NCI-H748 (cell line): ENCODE data around the gene TMEM203.
"Not testable (repeated sequence)": the region's sequence is repeated elsewhere in the genome, so short reads cannot be mapped to it uniquely, and the experiment has no call there.

ENCODE experiments used
- DNase-seq: peaks from one replicate; lab custom pipeline; 2025; ENCODE audit not compliant: unreplicated experiment; lab: John Stamatoyannopoulos, UW

Gene TMEM203

DNA sequence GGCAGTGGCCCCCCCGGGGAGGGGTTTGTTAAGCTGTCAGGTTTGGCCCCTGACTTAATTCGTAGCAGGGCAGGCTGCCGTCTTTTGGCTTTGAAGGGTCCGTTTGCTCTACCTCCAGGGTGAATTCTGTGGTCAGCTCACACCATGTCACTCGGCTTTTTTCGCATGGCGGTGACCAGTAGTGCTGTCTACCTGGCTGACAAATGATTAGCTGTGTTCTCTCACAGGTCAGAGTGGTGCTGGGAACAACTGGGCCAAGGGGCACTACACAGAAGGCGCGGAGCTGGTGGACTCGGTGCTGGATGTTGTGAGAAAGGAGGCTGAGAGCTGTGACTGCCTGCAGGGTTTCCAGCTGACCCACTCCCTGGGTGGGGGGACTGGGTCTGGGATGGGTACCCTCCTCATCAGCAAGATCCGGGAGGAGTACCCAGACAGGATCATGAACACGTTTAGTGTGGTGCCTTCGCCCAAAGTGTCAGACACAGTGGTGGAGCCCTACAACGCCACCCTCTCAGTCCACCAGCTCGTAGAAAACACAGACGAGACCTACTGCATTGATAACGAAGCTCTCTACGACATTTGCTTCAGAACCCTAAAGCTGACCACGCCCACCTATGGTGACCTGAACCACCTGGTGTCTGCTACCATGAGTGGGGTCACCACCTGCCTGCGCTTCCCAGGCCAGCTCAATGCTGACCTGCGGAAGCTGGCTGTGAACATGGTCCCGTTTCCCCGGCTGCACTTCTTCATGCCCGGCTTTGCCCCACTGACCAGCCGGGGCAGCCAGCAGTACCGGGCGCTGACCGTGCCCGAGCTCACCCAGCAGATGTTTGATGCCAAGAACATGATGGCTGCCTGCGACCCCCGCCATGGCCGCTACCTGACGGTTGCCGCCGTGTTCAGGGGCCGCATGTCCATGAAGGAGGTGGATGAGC is 37.1 kb upstream of the TMEM203 start:
- no peak for DNase-seq

DNA sequence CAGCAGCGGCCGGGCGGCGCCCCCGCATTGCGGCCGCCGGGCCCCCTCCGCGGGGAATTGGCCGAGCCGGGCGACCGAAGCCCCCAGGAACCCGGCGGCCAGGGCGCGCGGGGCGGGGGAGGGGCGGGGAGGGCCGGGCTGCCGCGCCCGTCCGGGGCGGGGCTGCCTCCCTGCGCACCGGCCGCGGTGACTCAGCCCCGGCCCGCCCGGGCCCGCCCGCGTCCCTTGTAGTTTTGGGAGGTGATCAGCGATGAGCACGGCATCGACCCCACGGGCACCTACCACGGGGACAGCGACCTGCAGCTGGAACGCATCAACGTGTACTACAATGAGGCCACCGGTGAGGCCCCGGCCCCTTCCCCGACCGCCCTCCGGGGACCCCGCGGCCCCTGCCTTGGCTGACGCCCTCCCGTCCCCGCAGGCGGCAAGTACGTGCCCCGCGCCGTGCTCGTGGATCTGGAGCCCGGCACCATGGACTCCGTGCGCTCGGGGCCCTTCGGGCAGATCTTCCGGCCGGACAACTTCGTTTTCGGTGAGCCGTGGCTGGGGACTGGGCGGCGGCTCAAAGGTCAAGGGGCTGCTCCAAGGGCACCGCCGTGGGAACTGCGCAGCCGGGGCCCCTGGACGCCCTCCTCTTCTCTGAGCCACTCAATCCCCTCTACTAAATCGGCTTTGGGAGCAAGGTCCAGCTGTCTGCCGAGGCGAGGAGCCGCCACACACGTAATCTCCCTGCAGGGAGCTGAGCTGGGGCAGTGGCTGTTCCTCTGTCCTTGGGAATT is 36.2 kb upstream of the TMEM203 start:
- peak; percentile 58 for DNase-seq

DNA sequence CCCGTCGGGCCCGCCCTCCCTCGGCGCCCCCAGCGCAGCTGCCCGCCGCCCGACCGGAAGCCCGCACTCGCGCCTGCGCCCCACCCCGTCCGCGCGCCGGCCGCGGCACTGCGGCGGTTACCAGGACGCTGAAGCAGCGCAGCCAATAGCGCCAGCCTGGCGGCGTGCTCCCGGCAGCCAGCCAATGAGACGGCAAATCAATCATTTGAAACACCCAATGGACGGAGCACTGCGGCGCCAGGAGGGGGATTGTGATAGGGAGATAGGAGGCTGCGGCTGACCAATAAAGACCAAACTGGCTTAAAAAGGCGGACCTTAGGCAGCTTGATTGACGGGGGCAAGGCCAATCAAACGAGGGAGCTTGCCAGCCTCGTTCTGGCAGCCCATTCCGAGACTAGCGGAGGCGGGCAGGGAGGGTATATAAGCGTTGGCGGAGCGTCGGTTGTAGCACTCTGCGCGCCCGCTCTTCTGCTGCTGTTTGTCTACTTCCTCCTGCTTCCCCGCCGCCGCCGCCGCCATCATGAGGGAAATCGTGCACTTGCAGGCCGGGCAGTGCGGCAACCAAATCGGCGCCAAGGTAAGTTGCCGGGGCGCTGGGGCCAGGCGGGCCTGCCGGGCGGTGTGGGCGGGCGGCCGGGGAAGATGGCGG is 35.5 kb upstream of the TMEM203 start, which contains the start of gene TUBB4B:
Gene TUBB4B, plus strand, starts transcription at position 447 of the 649 bp plus-strand sequence. Its CDS starts 74 bp downstream, at position 521.
- DNase-seq, result peak; percentile 100

DNA sequence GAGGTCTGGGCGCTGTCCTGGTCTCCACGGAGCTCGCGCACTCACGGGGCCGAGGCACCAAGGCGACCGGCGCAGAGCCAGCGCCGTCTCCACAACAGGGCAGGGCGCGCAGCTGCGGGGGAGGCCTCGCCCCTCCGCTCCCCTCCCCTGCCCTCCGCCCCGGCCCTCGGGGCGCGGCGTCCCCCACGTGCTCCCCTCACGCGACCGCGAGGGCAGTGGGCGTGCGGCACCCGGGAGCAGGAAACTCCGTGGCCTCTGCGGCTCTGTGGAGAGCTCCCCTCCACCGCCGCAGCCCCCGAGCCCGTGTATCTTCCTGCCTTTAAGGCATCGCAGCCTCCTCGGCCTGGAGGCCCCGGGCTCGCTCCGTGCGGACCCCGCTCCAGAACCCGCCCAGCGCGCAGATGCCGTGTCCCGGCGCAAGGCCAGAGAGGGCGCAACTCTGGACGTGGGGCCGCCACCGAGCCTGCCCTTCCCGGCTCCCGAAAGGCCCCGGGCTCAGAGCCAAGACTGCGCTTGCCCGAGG is 34.9 kb upstream of the TMEM203 start:
- DNase-seq, result peak; percentile 86

GRCh38 chr9:137239541-137240200 is 34.2 kb upstream of the TMEM203 start:
- DNase-seq, result not testable (repeated sequence)

DNA sequence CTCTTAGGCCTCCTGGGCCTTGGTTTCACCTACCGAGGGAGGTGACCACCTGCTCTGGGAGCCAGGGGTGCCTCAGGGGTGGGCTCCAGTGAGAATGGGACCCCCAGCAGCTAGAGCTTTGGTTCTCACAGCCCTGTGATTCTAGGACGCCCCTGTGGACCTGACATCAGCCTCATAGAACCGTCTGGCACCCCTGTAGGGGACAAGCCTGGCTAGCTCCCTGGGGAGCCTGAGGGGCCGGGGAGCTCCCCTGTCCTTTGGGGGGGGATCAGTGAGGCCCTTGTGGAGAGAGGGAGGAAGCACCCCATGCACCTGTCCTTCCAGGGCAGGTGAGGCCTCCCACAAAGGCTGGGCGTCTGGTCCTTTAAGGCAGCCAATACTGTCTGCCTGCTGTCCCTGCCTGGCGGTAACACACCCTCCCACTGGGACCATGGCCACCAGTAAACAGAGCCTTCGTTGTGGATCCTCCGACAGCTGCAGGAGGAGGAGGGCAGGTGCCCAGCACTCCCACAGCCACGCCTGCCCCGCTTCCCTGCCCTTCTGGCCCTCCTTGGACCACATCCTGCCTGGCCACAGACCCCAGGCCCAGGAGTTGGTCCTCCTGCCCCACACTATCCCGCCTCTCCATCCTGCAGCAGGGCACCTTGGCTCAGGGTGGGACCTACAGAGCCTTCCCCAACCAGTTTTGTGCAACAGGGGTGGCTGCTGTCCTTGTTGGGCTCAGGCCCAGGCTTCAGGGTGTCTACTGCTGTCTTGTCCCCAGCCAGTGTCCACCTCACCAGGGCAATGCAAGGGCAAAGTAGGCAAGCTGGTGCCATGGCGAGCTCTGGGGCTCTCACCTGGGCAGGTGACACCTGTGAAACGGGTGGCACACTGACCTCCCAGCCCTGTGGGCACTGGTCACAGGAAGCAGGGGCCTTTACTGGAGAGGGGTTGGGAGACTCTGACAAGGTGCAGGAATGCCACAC is 32.6 kb upstream of the TMEM203 start:
- peak; percentile 76 for DNase-seq

- no peak for DNase-seq
These were observed 31.5 kb upstream of the TMEM203 start for GRCh38 chr9:137236936-137237421.

DNA sequence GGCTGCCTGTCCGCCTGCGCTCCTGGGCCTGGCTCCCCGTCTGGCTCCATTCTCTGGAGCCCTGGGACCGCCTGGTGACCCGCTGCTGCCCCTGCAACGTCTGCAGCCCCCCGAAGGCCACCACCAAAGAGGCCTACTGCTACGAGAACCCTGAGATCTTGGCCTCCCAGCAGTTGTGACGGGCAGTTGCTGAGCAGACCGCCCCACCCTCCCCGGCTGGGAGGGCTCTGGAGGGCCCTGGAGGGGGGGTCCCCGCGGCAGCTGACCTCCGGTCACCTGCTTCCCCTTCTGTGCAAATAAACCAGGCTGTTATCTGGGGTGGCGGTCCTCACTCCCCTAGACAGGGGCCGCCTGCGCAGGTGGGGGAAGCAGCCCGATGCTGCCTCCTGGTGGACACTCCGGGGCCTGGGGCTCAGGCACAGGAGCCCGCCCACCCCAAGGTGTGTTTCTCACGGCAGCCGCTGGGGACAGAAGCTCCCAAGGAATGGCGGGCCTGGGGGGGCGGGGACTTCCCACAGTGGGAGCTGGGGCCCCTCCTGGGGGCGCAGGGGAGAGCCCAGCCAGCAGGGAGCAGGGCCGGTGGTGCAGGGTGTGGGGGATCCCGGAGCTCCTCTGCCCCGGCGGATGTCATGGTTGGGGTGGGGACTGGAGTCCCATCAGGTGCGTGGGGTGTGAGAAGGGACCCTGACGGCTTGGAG is 30.9 kb upstream of the TMEM203 start:
- peak; percentile 90 for DNase-seq

- DNase-seq, result peak; percentile 39
These were observed 30.2 kb upstream of the TMEM203 start for GRCh38 chr9:137235424-137236237.

GRCh38 chr9:137234758-137235423 is 29.4 kb upstream of the TMEM203 start:
- DNase-seq, result no peak

- DNase-seq, result no peak
These were observed 28.7 kb upstream of the TMEM203 start for GRCh38 chr9:137234055-137234697.

DNA sequence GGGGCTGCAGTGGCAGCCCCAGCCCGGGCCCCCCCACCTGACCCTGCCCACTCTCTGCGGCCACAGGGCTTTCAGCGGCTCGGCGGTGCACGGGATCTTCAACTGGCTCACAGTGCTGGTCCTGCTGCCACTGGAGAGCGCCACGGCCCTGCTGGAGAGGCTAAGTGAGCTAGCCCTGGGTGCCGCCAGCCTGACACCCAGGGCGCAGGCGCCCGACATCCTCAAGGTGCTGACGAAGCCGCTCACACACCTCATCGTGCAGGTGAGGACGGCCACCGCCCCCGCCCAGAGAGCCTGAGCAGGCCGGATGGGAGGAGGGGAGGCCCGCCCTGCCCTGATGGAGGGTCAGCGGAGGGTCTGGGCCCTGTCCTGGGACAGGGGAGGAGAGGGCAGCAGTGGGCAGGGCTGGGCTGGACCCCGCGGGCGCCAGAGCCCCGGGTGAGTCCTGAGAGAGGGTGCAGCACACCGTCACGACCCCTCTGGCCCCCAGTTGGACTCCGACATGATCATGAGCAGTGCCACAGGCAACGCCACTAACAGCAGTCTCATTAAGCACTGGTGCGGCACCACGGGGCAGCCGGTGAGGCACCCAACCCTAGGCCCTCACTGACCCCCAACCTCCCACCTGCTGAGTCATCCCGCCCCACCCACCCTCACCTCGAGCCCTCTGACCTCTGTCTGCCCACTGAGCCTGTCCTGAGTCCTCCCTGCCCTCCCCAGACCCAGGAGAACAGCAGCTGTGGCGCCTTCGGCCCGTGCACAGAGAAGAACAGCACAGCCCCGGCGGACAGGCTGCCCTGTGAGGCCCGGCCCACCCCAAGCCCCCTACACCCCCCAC is 27.9 kb upstream of the TMEM203 start:
- no peak for DNase-seq

GRCh38 chr9:137232510-137232909 is 27.1 kb upstream of the TMEM203 start:
- no peak for DNase-seq

DNA sequence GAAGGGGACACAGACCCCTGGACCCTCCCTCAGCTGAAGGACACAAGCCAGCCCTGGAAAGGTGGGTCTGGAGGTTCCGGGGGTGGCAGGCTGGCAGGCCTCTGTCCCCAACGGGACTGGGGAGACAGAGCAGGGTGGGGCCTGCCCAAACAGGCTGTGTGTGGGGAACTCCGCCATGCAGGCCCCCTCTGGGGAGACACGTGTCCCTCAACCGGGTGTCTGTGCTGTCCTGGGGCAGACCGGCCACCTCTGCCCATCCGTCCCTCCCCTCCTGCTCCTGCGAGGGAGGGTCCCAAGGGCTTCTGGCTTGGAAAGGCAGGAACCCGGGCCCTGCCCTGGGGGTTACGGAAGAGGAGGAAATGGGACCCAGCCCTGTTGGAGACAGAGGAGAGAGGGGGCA is 26.7 kb upstream of the TMEM203 start:
- DNase-seq, result no peak

DNA sequence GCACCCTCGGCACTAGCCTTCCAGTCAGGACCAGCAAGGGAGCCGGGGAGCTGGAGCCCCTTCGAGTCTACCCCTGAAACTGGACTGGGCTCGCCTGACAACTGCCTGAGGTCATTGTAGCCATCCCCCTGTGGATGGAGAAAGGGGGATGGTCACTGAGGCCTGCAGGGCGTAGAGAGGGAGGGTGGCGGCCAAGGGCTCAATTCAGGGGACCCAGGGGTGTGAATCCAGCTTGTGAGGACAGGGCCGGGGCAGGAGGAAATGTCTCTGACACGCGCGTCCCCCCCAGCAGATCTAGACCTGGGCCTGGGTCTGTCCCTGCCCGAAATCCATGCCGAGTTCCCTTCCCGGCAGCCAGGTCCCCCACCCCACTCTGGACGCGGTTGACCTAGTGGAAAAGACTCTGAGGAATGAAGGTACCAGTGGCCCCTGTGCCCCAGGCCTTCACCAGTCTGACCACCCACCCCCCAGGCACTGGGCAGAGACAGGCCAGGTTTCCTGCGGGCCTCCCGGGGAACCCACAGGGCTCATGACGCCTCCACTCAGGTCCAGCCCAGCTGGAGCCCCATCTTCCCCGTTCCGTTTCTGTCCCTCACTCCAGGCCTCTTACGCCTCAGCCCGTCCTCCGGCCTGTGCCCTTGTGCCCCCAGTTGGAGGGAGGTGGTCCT is 26.1 kb upstream of the TMEM203 start:
- DNase-seq, result no peak
